ENCODE measurements around the gene YJEFN3. TPM values are rescaled to one million over a fixed set of nuclear protein-coding genes. Genes with fewer than 3 reads are reported as not detected.

YJEFN3 gene
- total RNA-seq, 1 experiment from 2014 or later = 16.6 TPM

DNA sequence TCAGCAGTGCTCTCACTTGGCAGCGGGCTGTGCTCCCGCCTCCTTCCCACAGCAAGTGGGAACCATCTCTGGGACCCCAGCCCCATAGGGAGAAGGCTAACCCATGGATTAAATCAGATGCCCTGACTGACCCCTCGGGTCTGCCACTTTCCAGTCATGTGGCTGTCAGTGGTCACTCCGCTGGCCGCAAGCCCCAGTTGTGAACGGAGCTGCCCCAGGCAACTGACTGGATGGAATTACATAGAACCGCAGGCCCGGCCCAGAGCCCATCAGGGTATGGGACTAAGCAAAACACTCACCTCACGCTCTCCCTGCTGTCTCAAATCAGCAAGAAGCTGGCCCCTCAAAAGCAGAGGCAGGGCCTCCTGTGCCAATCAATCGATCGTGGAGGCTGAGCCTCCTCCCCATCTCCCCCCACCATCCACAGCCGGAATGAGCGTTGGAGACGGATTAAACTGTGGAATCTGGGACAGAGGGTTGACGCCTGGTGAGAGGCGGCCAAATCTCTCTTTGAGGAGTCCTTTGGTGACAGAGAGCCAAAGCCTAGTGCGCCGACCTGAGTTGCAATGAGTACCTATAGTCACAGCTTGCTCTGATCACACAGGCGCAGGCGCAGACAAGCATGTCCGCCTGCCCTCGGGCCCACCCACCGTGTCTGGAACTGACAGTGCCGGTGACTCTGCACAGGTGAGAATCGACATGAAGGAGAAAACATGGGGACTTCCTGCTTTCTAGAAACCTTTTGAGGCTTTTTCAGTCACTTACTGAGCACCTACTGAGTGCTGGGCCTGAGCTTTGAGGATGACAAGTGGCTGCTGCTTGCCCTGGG is 51.0 kb downstream of the YJEFN3 start:
- no peak overlapping the region for H3T11ph ChIP-seq (ENCODE audit: low read length)
- Mint-ChIP-seq H3K27me3 (ENCODE audit: low read depth) (peaks cover 31% of the 10 kb centered on the region), H3K27ac (0 out of 7 replicates have a peak overlapping the region, but pooled peaks of 1 of the 3 experiments have one; percentile 68), H3K36me3 (ENCODE audit: insufficient read depth in 1 of 3, low read depth in 3 of 3) (no peaks in the 10 kb centered on the region), H3K4me3 (no peak overlapping the region), H3K9me3 (0 out of 5 replicates have a peak, but pooled peaks cover 0 to 4% of the 10 kb centered on the region in 2 experiments), H3K4me1 (peaks cover 9 to 15% of the 10 kb centered on the region in 2 experiments)
- H2BK5ac ChIP-seq (ENCODE audit: insufficient read length, low read length) = no peak overlapping the region
- no peak overlapping the region for H3K4ac ChIP-seq (ENCODE audit: low read depth, low read length)
- no peaks in the 10 kb centered on the region for H3K27me3 ChIP-seq (ENCODE audit: insufficient read depth, low read length)
- no peak overlapping the region for H4K5ac ChIP-seq (ENCODE audit: insufficient read length, low read depth, low read length)
- H4K8ac ChIP-seq (replicated peaks; ENCODE audit: insufficient read length, low read depth, low read length) = no peak overlapping the region
- no peaks in the 10 kb centered on the region for H3K23me2 ChIP-seq (ENCODE audit: insufficient read length, low read depth, low read length, poor library complexity, severe bottlenecking)
- H2BK15ac ChIP-seq (ENCODE audit: low read depth, low read length) = no peak overlapping the region
- H3K18ac ChIP-seq (ENCODE audit: insufficient read length, low read depth, low read length) = no peak overlapping the region
- no peak overlapping the region; the same call in 1 of the 2 replicates for H3K14ac ChIP-seq (ENCODE audit: insufficient read depth, low read length)
- no peak overlapping the region for H3K56ac ChIP-seq (ENCODE audit: insufficient read length, low read depth, low read length)
- no peak overlapping the region for H3K23ac ChIP-seq (ENCODE audit: insufficient read length, low read depth, low read length)
- no peak overlapping the region for H3K9ac ChIP-seq (ENCODE audit: extremely low read depth, insufficient read length, low read length)
- no peak overlapping the region for H2BK12ac ChIP-seq (ENCODE audit: insufficient read length, low read depth, low read length)
- no CpG with 5 or more reads among the region's 25 CpGs for WGBS (ENCODE audit: extremely low coverage, insufficient read length, low lambda C conversion rate)
- no peaks in the 10 kb centered on the region for H3K79me1 ChIP-seq (ENCODE audit: insufficient read depth, low read depth, low read length, poor library complexity, severe bottlenecking)
- no peak overlapping the region for H3K4me2 ChIP-seq (ENCODE audit: insufficient read depth, insufficient read length, low read length)
- H2BK120ac ChIP-seq (ENCODE audit: low read depth, low read length, poor library complexity, severe bottlenecking) = no peak overlapping the region
- H4K91ac ChIP-seq (ENCODE audit: insufficient read length, low read depth, low read length) = no peak overlapping the region
- no peaks in the 10 kb centered on the region for H3K9me3 ChIP-seq (ENCODE audit: control insufficient read depth, low read depth, low read length)
- H3K4me1 ChIP-seq (ENCODE audit: insufficient read depth, low read length) = peaks cover 3% of the 10 kb centered on the region; the same call in 1 of the 2 replicates
- no peaks in the 10 kb centered on the region for H3K79me2 ChIP-seq (ENCODE audit: insufficient read depth, low read length)
- TF ChIP-seq, protein P1, sequence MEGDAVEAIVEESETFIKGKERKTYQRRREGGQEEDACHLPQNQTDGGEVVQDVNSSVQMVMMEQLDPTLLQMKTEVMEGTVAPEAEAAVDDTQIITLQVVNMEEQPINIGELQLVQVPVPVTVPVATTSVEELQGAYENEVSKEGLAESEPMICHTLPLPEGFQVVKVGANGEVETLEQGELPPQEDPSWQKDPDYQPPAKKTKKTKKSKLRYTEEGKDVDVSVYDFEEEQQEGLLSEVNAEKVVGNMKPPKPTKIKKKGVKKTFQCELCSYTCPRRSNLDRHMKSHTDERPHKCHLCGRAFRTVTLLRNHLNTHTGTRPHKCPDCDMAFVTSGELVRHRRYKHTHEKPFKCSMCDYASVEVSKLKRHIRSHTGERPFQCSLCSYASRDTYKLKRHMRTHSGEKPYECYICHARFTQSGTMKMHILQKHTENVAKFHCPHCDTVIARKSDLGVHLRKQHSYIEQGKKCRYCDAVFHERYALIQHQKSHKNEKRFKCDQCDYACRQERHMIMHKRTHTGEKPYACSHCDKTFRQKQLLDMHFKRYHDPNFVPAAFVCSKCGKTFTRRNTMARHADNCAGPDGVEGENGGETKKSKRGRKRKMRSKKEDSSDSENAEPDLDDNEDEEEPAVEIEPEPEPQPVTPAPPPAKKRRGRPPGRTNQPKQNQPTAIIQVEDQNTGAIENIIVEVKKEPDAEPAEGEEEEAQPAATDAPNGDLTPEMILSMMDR (conservative IDR thresholded peaks at IDR 0.05) = no peak
- no peak overlapping the region for H3K27ac ChIP-seq (ENCODE audit: insufficient read length, low read depth, low read length)
- no peak for DNase-seq
- no peak overlapping the region for H2BK20ac ChIP-seq (ENCODE audit: low read depth, low read length, poor library complexity, severe bottlenecking)
- no peak overlapping the region for H2AFZ ChIP-seq (ENCODE audit: low read length)
- H4K20me1 ChIP-seq (ENCODE audit: control insufficient read depth, insufficient read depth, insufficient read length) = no peaks in the 10 kb centered on the region
- no peak overlapping the region for H2AK5ac ChIP-seq (ENCODE audit: insufficient read length, low read length)

Data from H9 (cell line).